ENCODE data around the gene DNAJC5.
A peak's percentile ranks its signal among the peaks of the same experiment; 100 is the strongest.

Gene DNAJC5

DNA sequence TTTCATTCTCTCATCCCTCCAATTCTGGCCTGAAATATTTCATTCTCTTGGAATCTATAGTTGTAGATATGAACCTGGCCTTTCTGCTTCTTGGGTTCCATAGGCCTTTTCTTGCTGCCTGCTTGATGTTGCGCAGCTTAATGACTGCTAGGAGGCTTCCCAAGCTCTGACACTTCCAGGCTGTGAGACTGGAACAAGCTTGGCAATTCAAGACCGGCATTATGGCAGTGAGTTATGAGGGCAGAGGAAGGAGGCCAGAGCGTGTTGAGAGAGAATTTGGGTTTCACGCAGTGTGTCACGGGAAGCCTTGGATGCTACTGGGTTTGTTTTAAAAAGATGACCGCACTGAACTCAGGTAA lies 948 bp upstream of the DNAJC5 start:
- H3K36me3 Mint-ChIP-seq (ENCODE audit: low read depth), result peaks cover 29% of the 10 kb centered on the region
- H3K4me1 Mint-ChIP-seq, result peaks cover 35% of the 10 kb centered on the region
- H3K9me3 Mint-ChIP-seq, result no peaks in the 10 kb centered on the region
- peak overlapping the region; percentile 82 for H3K4me3 Mint-ChIP-seq
- no peak for DNase-seq
- no peak for TF ChIP-seq CTCF (IDR thresholded peaks at IDR 0.05)
- peaks cover 3% of the 10 kb centered on the region for H3K27me3 Mint-ChIP-seq (ENCODE audit: low read depth, poor library complexity)
- no peak overlapping the region for H3K27ac Mint-ChIP-seq

DNA sequence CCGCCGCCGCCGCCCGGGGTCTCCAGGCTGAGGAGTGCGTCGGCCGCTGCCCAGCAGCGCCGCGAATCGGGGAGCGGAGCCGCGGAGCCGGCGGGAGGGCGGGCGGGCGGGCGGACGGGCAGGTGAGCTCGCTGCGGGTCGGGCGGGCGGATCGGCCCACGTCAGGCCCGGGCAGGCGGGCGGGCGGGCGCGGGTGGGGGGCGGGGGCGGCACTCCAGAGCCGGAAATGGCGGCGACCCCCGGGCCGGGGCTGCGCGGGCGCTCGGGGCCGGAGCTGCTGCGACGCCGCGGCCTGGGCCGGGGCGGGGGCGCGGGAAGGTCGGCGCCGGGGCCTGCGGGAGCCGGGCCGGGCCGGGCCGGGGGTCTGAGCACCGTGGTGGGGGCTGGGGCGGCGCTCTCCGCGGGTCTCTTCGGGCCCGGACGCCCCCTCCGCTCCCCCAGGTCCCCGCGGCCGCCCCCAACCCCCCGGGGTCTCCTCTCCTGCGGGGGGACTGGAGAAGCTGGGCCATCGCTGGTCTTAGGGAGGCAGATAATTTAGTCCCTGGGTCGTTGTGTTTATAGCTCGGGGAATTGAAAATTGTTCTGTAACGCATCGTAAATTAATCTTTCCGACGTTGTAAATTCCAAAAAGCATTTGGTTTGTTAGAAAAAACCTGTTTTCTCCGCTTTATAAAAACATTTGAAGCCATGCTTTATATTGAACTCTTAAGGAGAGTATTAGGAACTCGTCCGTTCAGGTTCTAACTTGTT lies 451 bp downstream of the DNAJC5 start:
- no peak for DNase-seq

DNA sequence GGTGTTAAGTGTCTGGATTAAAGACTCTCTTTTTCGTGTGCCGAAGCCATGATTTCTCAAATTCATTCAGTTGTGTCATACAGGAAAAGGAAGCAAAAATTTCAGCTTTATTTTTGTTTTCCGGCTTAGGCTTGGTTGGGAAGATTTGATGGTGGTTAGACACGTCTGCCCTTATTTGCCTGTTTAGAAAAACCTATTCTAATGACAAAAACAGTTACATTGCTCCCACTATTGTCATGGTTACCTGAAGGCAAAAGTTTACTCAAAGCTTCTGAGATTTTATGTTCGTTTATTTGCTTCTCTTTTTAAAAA lies 982 bp downstream of the DNAJC5 start:
- H3K4me1 Mint-ChIP-seq, result peaks cover 39% of the 10 kb centered on the region
- DNase-seq, result no peak
- H3K4me3 Mint-ChIP-seq, result peak overlapping the region; percentile 89
- peaks cover 13% of the 10 kb centered on the region for H3K36me3 Mint-ChIP-seq (ENCODE audit: low read depth)
- no peaks in the 10 kb centered on the region for H3K9me3 Mint-ChIP-seq
- TF ChIP-seq CTCF (IDR thresholded peaks at IDR 0.05), result no peak
- H3K27me3 Mint-ChIP-seq (ENCODE audit: low read depth, poor library complexity), result peaks cover 3% of the 10 kb centered on the region
- peak overlapping the region; percentile 43 for H3K27ac Mint-ChIP-seq

More for the DNA sequence above, 451 bp downstream of the DNAJC5 start:
- Mint-ChIP-seq H3K27me3 (ENCODE audit: low read depth, poor library complexity) (peaks cover 3% of the 10 kb centered on the region), H3K36me3 (ENCODE audit: low read depth) (peaks cover 15% of the 10 kb centered on the region), H3K4me3 (peak overlapping the region; percentile 89), H3K9me3 (no peaks in the 10 kb centered on the region), H3K27ac (peak overlapping the region; percentile 43), H3K4me1 (peaks cover 39% of the 10 kb centered on the region)
- no peak for TF ChIP-seq CTCF (IDR thresholded peaks at IDR 0.05)

GRCh38 chr20:63896264-63897105 lies 1.6 kb downstream of the DNAJC5 start:
- Mint-ChIP-seq H3K36me3 (ENCODE audit: low read depth) (peaks cover 11% of the 10 kb centered on the region), H3K9me3 (no peaks in the 10 kb centered on the region)

DNA sequence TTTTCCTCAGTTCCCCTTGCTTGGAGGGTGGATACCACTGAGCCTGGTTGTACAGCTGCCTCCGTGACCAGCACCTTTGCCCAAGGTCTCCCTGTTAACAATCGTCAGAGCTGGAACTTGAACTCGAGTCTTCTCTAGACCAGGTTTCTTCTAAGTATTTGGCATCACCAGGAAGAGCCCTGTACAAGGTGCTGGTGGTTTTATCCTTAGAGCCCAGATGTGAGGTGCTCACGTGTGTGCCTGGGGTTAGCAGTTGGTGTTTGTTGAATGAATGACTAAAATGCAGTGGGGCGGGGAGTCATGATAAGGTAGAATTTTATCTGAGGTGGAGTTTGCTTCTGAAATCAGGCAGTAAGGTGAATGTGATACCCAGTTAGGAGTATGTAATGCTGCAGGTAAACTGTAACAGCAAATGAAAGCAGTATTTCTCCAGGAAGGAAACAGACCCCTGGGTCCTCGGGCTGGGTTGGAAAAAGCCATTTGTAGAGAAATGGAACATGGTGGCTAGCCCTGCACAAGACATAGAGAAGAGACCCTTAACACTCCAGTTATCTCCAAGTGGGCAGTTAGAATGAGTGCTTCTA lies 3.1 kb downstream of the DNAJC5 start:
- DNase-seq, result no peak
- Mint-ChIP-seq H3K9me3 (no peaks in the 10 kb centered on the region), H3K4me3 (no peak overlapping the region), H3K36me3 (ENCODE audit: low read depth) (peaks cover 11% of the 10 kb centered on the region), H3K27ac (no peak overlapping the region), H3K4me1 (peaks cover 39% of the 10 kb centered on the region), H3K27me3 (ENCODE audit: low read depth, poor library complexity) (peaks cover 3% of the 10 kb centered on the region)
- no peak for TF ChIP-seq CTCF (IDR thresholded peaks at IDR 0.05)

More at GRCh38 chr20:63896264-63897105, 1.6 kb downstream of the DNAJC5 start:
- Mint-ChIP-seq H3K27ac (peak overlapping the region; percentile 87), H3K4me3 (peak overlapping the region; percentile 89), H3K4me1 (peaks cover 39% of the 10 kb centered on the region), H3K27me3 (ENCODE audit: low read depth, poor library complexity) (peaks cover 3% of the 10 kb centered on the region)
- TF ChIP-seq CTCF (IDR thresholded peaks at IDR 0.05), result no peak
- peak; percentile 26 for DNase-seq
